Fibroblast of lung (primary cell): ENCODE results near the gene SMAD3.

Experiments
- EZH2 ChIP-seq: IDR thresholded peaks from 2 replicates; pipeline ENCODE4 v1.5.1; 2012; ENCODE audit warnings: low read length, control low read depth, mild to moderate bottlenecking; ENCODE audit errors: missing control alignments
- TF ChIP-seq, protein P1 (sequence below), 2 donors: IDR thresholded peaks in 1 of 2; conservative IDR thresholded peaks in 1 of 2; 1 replicate in 1 of 2; 2 replicates in 1 of 2; pipeline ENCODE4 v1.5.1; 2011 to 2012; ENCODE audit warnings: low read length in 2 of 2, control low read depth in 1 of 2, inconsistent platforms in 1 of 2, low read depth in 1 of 2, mild to moderate bottlenecking in 1 of 2

GRCh38 chr15:67188551-67189218 is 123.3 kb downstream of the SMAD3 start:
- TF ChIP-seq, protein P1, sequence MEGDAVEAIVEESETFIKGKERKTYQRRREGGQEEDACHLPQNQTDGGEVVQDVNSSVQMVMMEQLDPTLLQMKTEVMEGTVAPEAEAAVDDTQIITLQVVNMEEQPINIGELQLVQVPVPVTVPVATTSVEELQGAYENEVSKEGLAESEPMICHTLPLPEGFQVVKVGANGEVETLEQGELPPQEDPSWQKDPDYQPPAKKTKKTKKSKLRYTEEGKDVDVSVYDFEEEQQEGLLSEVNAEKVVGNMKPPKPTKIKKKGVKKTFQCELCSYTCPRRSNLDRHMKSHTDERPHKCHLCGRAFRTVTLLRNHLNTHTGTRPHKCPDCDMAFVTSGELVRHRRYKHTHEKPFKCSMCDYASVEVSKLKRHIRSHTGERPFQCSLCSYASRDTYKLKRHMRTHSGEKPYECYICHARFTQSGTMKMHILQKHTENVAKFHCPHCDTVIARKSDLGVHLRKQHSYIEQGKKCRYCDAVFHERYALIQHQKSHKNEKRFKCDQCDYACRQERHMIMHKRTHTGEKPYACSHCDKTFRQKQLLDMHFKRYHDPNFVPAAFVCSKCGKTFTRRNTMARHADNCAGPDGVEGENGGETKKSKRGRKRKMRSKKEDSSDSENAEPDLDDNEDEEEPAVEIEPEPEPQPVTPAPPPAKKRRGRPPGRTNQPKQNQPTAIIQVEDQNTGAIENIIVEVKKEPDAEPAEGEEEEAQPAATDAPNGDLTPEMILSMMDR (conservative IDR thresholded peaks at IDR 0.05 in 1 of 2, IDR thresholded peaks at IDR 0.05 in 1 of 2; ENCODE audit: low read depth in 1 of 2, low read length in 2 of 2) = no peak
- no peak for TF ChIP-seq EZH2
